ENCODE measurements around the gene CCDC92. TPM values are rescaled to one million over a fixed set of nuclear protein-coding genes. Genes with fewer than 3 reads are reported as not detected.
"Not testable (repeated sequence)": the region's sequence is repeated elsewhere in the genome, so short reads cannot be mapped to it uniquely, and the experiment has no call there.

Gene CCDC92
- polyA plus RNA-seq, 12 donors = 23.8 to 48.0 (median 28.6) TPM; not detected in 1

DNA sequence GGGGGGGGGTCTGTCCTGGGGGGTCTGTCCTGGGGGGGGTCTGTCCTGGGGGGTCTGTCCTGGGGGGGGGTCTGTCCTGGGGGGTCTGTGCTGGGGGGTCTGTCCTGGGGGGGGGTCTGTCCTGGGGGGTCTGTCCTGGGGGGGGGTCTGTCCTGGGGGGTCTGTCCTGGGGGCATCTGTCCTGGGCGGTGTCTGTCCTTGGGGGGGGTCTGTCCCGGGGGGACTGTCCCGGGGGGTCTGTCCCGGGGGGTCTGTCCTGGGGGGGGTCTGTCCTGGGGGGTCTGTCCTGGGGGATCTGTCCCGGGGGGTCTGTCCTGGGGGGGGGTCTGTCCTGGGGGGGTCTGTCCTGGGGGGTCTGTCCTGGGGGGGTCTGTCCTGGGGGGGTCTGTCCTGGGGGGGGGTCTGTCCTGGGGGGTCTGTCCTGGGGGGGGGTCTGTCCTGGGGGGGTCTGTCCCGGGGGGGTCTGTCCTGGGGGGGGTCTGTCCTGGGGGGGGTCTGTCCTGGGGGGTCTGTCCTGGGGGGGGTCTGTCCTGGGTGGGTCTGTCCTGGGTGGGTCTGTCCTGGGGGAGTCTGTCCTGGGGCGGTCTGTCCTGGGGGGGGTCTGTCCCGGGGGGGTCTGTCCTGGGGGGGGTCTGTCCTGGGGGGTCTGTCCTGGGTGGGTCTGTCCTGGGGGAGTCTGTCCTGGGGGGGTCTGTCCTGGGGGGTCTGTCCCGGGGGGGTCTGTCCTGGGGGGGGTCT is 60.8 kb downstream of the CCDC92 start:
- DNase-seq = not testable (repeated sequence)

DNA sequence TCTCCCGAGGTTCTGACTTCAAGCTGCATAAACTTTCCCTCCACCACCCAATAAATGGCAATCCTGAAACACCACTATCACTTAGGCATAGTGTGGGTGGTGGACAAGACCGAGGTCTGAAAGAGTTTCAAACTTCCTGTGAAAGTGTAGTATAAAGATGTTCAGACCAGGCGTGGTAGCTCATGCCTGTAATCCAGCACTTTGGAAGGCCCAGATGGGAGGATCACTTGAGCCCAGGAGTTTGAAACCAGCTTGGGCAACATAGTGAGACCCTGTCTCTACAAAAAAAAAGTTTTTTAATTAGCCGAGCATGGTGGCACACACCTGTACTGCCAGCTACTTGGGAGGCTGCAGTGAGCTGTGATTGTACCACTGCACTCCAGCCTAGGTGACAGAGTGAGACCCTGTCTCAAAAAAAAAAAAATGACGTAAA is 61.9 kb downstream of the CCDC92 start:
- no peak for DNase-seq

- no peak for DNase-seq
Observed at GRCh38 chr12:123910057-123910456, 62.6 kb downstream of the CCDC92 start.

GRCh38 chr12:123908884-123909725 is 63.5 kb downstream of the CCDC92 start:
- DNase-seq = no peak

DNA sequence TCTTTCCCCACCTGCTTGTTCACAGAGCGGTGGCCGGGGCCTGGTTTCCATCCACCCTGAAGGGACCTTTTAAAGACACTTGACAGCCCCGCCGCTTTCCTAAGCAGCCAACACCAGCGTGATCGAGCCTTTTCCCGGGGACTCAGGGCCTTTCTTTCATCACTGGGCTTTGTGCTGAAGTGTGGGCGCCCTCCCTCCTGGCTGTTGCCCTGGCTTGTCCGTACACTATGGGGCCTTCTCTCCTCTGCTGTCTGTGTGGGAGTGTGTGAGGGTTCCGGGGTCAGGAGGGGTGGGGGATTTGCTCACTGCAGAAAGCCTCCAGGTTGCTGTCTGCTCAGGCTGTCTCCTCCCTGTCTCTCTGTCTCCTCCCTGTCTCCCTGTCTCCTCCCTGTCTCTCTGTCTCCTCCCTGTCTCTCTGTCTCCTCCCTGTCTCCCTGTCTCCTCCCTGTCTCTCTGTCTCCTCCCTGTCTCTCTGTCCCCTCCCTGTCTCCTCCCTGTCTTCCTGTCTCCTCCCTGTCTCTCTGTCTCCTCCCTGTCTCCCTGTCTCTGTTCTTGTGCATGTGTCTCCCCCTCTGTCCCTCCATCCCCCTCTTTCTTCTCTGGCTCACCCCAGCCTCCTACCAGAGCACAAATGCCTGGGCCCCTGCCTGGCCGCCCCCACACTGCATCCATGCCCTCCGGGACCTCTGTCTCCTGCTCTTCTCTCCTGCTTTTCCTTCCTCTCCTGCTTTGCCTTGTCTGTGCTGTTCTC is 64.7 kb downstream of the CCDC92 start:
- DNase-seq = no peak

- no peak for DNase-seq
Observed at GRCh38 chr12:123906711-123907420, 65.8 kb downstream of the CCDC92 start.

GRCh38 chr12:123905319-123905925 is 67.2 kb downstream of the CCDC92 start:
- no peak for DNase-seq

DNA sequence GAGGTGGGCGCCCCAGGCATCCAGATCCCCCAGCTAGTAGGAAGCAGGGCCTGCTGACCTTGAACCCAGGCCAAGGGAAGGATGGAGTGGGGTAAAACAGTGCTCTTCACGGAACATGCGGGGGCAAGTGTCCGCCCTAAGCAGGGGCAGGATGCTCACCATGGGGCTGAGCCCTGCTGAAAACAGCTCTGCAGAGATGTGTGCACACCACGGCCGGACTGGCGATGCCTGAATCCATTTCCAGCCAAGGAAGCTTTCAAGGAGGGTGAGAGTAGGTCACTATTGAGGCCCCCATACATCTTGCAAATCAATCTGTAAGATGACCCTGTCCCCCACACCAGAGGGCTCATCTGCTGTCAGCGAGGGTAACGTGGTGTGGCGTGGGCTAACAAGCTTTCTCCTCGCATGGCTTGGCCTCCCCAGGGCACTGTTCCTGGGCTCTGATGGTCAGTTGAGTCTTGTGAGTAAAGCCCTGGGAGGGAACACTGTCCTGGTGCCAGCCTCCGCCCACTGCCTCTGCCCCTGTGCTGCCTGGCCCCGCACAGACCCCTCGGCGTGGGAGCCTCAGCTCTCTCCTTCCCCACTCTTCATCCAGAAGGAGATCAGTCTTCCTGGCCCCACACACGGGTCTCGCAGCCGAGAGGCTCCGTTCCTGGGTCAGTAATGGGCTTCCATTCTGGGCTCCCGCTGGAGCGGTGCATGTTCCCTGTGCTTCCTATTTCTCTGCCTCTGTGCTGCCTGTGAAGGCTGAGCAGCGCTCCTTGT is 69.1 kb downstream of the CCDC92 start:
- DNase-seq = no peak

GRCh38 chr12:123902821-123903220 is 69.8 kb downstream of the CCDC92 start:
- DNase-seq = no peak

- DNase-seq = no peak
Observed at GRCh38 chr12:123900871-123901376, 71.7 kb downstream of the CCDC92 start.

- DNase-seq = no peak
Observed at GRCh38 chr12:123899368-123899767, 73.3 kb downstream of the CCDC92 start.

DNA sequence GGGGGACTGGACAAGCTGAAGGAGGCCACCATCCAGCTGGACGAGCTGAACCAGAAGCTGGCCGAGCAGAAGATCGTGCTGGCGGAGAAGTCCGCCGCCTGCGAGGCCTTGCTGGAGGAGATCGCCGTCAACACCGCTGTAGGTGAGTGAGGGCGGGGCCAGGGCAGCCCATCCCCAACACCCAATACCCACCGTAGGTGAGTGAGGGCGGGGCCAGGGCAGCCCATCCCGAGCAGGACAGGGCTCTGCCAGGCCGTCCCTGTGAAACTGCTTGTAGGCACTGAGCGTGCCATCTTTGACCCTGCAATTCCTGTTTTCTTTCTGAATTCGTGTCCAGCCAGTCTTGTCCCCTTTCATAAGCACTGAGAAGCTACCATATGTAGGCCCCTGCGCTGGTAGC is 74.0 kb downstream of the CCDC92 start:
- no peak for DNase-seq

DNA sequence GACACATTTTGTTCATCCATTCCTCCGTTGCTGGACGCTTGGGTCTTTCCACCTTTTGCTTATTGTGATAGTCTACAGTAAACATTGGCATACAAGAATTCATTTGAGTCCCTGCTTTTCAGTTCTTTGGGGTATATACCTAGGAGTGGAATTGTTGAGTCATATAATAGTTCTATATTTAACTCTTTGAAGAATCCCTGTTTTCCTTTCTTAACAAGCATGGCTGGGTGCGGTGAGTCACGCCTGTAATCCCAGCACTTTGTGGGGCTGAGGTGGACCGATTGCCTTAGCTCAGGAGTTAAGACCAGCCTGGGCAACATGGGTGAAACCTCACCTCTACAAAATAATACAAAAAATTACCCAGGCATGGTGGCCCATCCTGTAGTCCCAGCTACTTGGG is 75.4 kb downstream of the CCDC92 start:
- no peak for DNase-seq

DNA sequence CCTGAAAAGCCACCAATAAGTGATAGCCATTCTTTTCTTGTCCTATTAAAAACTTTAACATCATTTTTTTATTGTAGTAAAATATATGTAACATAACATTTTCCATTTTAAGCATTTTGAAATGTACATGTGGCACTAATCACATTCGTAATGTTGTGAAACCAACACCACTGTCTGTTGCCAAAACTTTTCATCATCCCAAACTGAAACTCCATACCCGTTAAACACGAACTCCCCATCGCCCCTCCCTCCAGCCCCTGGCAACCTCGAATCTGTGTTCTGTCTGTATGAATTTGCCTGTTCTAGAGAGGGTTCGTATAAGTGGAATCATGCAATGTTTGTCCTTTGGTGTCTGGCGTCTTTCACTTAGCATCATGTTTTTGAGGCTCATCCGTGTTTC is 75.9 kb downstream of the CCDC92 start:
- DNase-seq = no peak

DNA sequence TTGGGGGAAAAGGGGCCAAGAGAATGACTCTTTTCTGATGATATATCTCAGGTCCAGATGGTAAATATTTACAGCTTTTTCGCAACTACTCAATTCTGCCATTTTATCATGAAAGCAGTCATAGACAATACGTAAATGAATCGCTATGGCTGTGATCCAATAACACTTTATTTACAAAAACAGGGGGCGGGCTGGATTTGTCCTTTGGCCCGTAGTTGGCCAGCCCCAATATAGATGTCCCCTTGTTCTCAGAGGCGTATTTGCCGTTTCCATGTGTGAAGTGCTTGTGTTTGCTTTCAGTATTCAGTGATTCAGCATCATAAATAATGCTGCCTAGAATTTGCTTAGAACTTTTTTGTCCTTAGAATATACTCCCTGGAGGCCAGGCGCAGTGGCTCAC is 77.2 kb downstream of the CCDC92 start:
- DNase-seq = no peak

DNA sequence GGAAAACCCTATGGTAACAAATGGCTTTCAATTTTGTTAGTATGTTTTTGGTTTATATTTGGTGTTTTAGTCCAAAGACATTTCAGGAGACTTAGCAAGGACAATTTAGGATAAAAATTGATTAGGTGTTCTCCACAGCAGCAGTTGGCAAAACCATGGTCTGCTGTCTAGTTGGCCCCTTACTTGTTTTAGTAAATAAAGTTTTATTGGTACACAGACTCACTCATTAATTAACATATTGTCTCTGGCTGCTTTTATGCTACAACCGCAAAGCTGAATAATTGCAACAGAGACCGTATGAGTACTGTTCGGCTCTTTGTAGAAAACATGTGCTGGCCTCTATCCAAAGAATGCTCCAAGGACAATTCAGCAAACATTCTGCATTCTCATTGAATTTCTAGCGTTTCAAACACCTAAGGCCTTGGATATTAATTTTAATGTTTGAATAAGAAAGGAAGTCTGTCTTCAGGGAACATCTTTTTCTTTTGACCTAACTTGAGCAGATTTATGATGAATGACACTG is 77.7 kb downstream of the CCDC92 start:
- DNase-seq = no peak

DNA sequence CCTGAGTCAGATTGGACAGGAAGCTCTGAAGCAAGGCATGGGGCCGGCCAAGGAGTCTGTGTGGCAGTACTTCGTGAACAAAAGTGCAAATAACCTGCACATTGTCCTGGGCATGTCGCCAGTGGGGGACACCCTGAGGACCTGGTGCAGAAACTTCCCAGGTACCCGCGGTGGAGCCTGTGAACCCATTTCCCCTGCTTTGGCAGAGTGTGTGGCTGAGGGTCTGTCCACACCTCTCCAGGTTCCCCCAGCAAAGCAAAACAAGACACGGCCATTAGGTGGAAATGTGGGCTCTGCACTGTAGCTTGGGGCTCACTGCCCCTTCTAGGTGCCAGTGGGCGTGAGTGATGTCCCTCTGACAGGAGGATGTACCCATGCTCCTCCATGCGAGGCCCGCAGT is 79.4 kb downstream of the CCDC92 start:
- no peak for DNase-seq

DNA sequence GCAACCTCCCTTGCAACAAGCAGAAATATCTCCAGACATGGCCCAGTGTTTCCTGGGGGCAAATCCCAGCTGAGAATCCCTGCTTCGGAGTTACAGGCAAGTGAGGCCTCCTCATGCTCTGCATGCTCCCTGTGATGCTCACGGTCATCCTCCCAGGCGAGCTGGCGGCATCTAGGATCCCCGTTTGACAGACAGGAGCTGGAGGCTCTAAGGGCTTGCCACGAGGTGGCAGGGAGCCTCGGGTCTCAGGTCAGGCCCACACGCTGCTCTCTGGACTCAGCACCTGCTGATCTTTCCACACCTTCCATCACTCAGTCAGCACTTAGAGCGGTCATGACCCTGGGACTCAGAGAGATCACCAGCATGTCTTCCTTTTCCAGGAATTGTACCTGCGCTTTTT is 79.8 kb downstream of the CCDC92 start:
- DNase-seq = no peak

GRCh38 chr12:123892180-123892559 is 80.5 kb downstream of the CCDC92 start:
- DNase-seq = no peak

Data from muscle of arm (tissue), 12 donors.